ENCODE measurements around the gene IAH1. TPM values are rescaled to one million over a fixed set of nuclear protein-coding genes. Genes with fewer than 3 reads are reported as not detected.
A peak's percentile ranks its signal among the peaks of the same experiment; 100 is the strongest.
"Not testable (repeated sequence)": the region's sequence is repeated elsewhere in the genome, so short reads cannot be mapped to it uniquely, and the experiment has no call there.

IAH1 gene
- polyA plus RNA-seq, 1 donor = 41.8 TPM

GRCh38 chr2:9473308-9473984, 905 bp upstream of the IAH1 start:
- DNase-seq = no peak

GRCh38 chr2:9473985-9474360, 378 bp upstream of the IAH1 start:
- peak; percentile 20 for DNase-seq

GRCh38 chr2:9477914-9478313, 3.6 kb downstream of the IAH1 start:
- DNase-seq = no peak

- no peak for DNase-seq
Observed at GRCh38 chr2:9478526-9478925, 4.2 kb downstream of the IAH1 start.

- DNase-seq = no peak
Observed at GRCh38 chr2:9480157-9480556, 5.8 kb downstream of the IAH1 start.

- DNase-seq = no peak
Observed at GRCh38 chr2:9483107-9483506, 8.8 kb downstream of the IAH1 start.

- DNase-seq = no peak
Observed at GRCh38 chr2:9484533-9484932, 10.2 kb downstream of the IAH1 start.

GRCh38 chr2:9488583-9489547, 14.5 kb downstream of the IAH1 start:
- no peak for DNase-seq

- DNase-seq = no peak
Observed at GRCh38 chr2:9490789-9491188, 16.4 kb downstream of the IAH1 start.

GRCh38 chr2:9492927-9493326, 18.6 kb downstream of the IAH1 start:
- DNase-seq = no peak

- DNase-seq = no peak
Observed at GRCh38 chr2:9493478-9493877, 19.1 kb downstream of the IAH1 start.

- no peak for DNase-seq
Observed at GRCh38 chr2:9494081-9494480, 19.7 kb downstream of the IAH1 start.

GRCh38 chr2:9497017-9497416, 22.7 kb downstream of the IAH1 start:
- no peak for DNase-seq

- no peak for DNase-seq
Observed at GRCh38 chr2:9498210-9498609, 23.9 kb downstream of the IAH1 start.

GRCh38 chr2:9508931-9509330, 34.6 kb downstream of the IAH1 start:
- no peak for DNase-seq

- not testable (repeated sequence) for DNase-seq
Observed at GRCh38 chr2:9513946-9514345, 39.6 kb downstream of the IAH1 start.

- no peak for DNase-seq
Observed at GRCh38 chr2:9517118-9517782, 42.9 kb downstream of the IAH1 start.

GRCh38 chr2:9518163-9518562, 43.8 kb downstream of the IAH1 start:
- DNase-seq = no peak

GRCh38 chr2:9518780-9519179, 44.4 kb downstream of the IAH1 start:
- no peak for DNase-seq

- DNase-seq = no peak
Observed at GRCh38 chr2:9519250-9519649, 44.9 kb downstream of the IAH1 start.

GRCh38 chr2:9524291-9524690, 49.9 kb downstream of the IAH1 start:
- no peak for DNase-seq

GRCh38 chr2:9525266-9525665, 50.9 kb downstream of the IAH1 start:
- DNase-seq = no peak

Measured in hindlimb muscle (tissue), 1 donor.